Immature natural killer cell (primary cell): ENCODE measurements around the gene GRIA3. TPM values are rescaled to one million over a fixed set of nuclear protein-coding genes. Genes with fewer than 3 reads are reported as not detected.

Experiments
- DNase-seq, 3 donors: peaks; one replicate each; pipeline ENCODE4 v3.0.0; 2022; ENCODE audit warnings: mixed read lengths in 1 of 3
- H3K27ac Mint-ChIP-seq, 6 donors: one replicate each; pipeline ENCODE4 v1.8.0; 2020; ENCODE audit warnings: mixed read lengths in 6 of 6, mild to moderate bottlenecking in 5 of 6, inconsistent platforms in 4 of 6, moderate library complexity in 3 of 6
- H3K27me3 Mint-ChIP-seq, 3 donors: one replicate each; pipeline ENCODE4 v1.8.0; 2020 to 2021; ENCODE audit warnings: low read depth in 3 of 3, mild to moderate bottlenecking in 3 of 3, mixed read lengths in 3 of 3, moderate library complexity in 3 of 3, inconsistent platforms in 1 of 3
- H3K36me3 Mint-ChIP-seq, 3 donors: one replicate each; pipeline ENCODE4 v1.8.0; 2020; ENCODE audit warnings: mixed read lengths in 3 of 3, inconsistent platforms in 2 of 3, mild to moderate bottlenecking in 2 of 3
- H3K4me1 Mint-ChIP-seq, 2 donors: one replicate each; pipeline ENCODE4 v1.8.0; 2020; ENCODE audit warnings: inconsistent platforms in 2 of 2, mild to moderate bottlenecking in 2 of 2, mixed read lengths in 2 of 2, moderate library complexity in 1 of 2
- H3K4me3 Mint-ChIP-seq, 5 donors: one replicate each; pipeline ENCODE4 v1.8.0; 2020; ENCODE audit warnings: mild to moderate bottlenecking in 5 of 5, mixed read lengths in 5 of 5, inconsistent platforms in 3 of 5, moderate library complexity in 3 of 5
- H3K9me3 Mint-ChIP-seq, 6 donors: one replicate each; pipeline ENCODE4 v1.8.0; 2020; ENCODE audit warnings: mild to moderate bottlenecking in 6 of 6, mixed read lengths in 6 of 6, inconsistent platforms in 4 of 6, moderate library complexity in 3 of 6
- polyA plus RNA-seq, 3 donors: library from polyadenylated mRNA; unstranded; fragments of 300-500 nt; fragmentation: Illumina TruSeq; gene quantifications; one replicate each; pipeline ENCODE4 v1.2.3, GENCODE V29; 2021

GRIA3 gene
- polyA plus RNA-seq, 3 donors from 2014 or later, result not detected

GRCh38 chrX:123175366-123176122, 8.5 kb upstream of the GRIA3 start:
- Mint-ChIP-seq H3K9me3 (peaks cover 0 to 1% (median 0%) of the 10 kb centered on the region in 6 donors), H3K4me1 (no peaks in the 10 kb centered on the region), H3K36me3 (no peaks in the 10 kb centered on the region), H3K4me3 (no peak overlapping the region), H3K27ac (peak overlapping the region in 1 of 6 donors; percentile 50), H3K27me3 (peaks cover 0 to 5% (median 4%) of the 10 kb centered on the region in 3 donors)
- no peak for DNase-seq

- H3K9me3 Mint-ChIP-seq, result peaks cover 0 to 4% (median 0%) of the 10 kb centered on the region in 6 donors
- peaks cover 0 to 3% (median 0%) of the 10 kb centered on the region in 3 donors for H3K36me3 Mint-ChIP-seq
- H3K27ac Mint-ChIP-seq, result no peak overlapping the region
- DNase-seq, result no peak
- H3K27me3 Mint-ChIP-seq, result peaks cover 6 to 20% (median 6%) of the 10 kb centered on the region in 3 donors
- H3K4me1 Mint-ChIP-seq, result peaks cover 0 to 9% of the 10 kb centered on the region in 2 donors
- H3K4me3 Mint-ChIP-seq, result no peak overlapping the region
Measured at GRCh38 chrX:123181233-123181914, 2.7 kb upstream of the GRIA3 start.

- H3K36me3 Mint-ChIP-seq, result peaks cover 0 to 3% (median 0%) of the 10 kb centered on the region in 3 donors
- H3K4me3 Mint-ChIP-seq, result no peak overlapping the region
- H3K27ac Mint-ChIP-seq, result no peak overlapping the region
Measured at GRCh38 chrX:123184866-123185276, 793 bp downstream of the GRIA3 start.

GRCh38 chrX:123185721-123186120, 1.6 kb downstream of the GRIA3 start:
- H3K4me3 Mint-ChIP-seq, result peak overlapping the region in 1 of 5 donors; percentile 13
- H3K36me3 Mint-ChIP-seq, result peaks cover 0 to 3% (median 0%) of the 10 kb centered on the region in 3 donors
- no peak overlapping the region for H3K27ac Mint-ChIP-seq
- peaks cover 6 to 23% (median 6%) of the 10 kb centered on the region in 3 donors for H3K27me3 Mint-ChIP-seq
- H3K9me3 Mint-ChIP-seq, result peaks cover 0 to 4% (median 0%) of the 10 kb centered on the region in 6 donors
- peaks cover 0 to 9% of the 10 kb centered on the region in 2 donors for H3K4me1 Mint-ChIP-seq
- no peak for DNase-seq

More at GRCh38 chrX:123184866-123185276, 793 bp downstream of the GRIA3 start:
- Mint-ChIP-seq H3K27me3 (peaks cover 6 to 21% (median 6%) of the 10 kb centered on the region in 3 donors), H3K9me3 (peaks cover 0 to 4% (median 0%) of the 10 kb centered on the region in 6 donors), H3K4me1 (peaks cover 0 to 9% of the 10 kb centered on the region in 2 donors)
- DNase-seq, result no peak

- Mint-ChIP-seq H3K27ac (no peak overlapping the region), H3K4me1 (peaks cover 0 to 9% of the 10 kb centered on the region in 2 donors), H3K9me3 (peaks cover 0 to 4% (median 0%) of the 10 kb centered on the region in 6 donors), H3K36me3 (peaks cover 0 to 3% (median 0%) of the 10 kb centered on the region in 3 donors), H3K27me3 (peaks cover 6 to 23% (median 6%) of the 10 kb centered on the region in 3 donors), H3K4me3 (no peak overlapping the region)
- DNase-seq, result no peak
Measured at GRCh38 chrX:123186801-123187200, 2.7 kb downstream of the GRIA3 start.

- Mint-ChIP-seq H3K9me3 (peaks cover 0 to 4% (median 0%) of the 10 kb centered on the region in 6 donors), H3K27ac (no peak overlapping the region), H3K36me3 (peaks cover 0 to 3% (median 0%) of the 10 kb centered on the region in 3 donors), H3K4me3 (no peak overlapping the region), H3K4me1 (peaks cover 0 to 9% of the 10 kb centered on the region in 2 donors), H3K27me3 (peaks cover 6 to 13% (median 6%) of the 10 kb centered on the region in 3 donors)
- DNase-seq, result no peak
Measured at GRCh38 chrX:123188081-123188480, 4.0 kb downstream of the GRIA3 start.

GRCh38 chrX:123189338-123189737, 5.3 kb downstream of the GRIA3 start:
- H3K4me3 Mint-ChIP-seq, result no peak overlapping the region
- peaks cover 0 to 3% (median 0%) of the 10 kb centered on the region in 3 donors for H3K36me3 Mint-ChIP-seq
- peaks cover 0 to 3% (median 0%) of the 10 kb centered on the region in 6 donors for H3K9me3 Mint-ChIP-seq
- no peak overlapping the region for H3K27ac Mint-ChIP-seq
- H3K4me1 Mint-ChIP-seq, result no peaks in the 10 kb centered on the region
- peaks cover 0 to 8% (median 6%) of the 10 kb centered on the region in 3 donors for H3K27me3 Mint-ChIP-seq
- no peak for DNase-seq

GRCh38 chrX:123190096-123190495, 6.0 kb downstream of the GRIA3 start:
- Mint-ChIP-seq H3K4me1 (no peaks in the 10 kb centered on the region), H3K4me3 (no peak overlapping the region), H3K27me3 (peaks cover 0 to 8% (median 6%) of the 10 kb centered on the region in 3 donors), H3K36me3 (peaks cover 0 to 3% (median 0%) of the 10 kb centered on the region in 3 donors), H3K9me3 (peaks cover 0 to 3% (median 0%) of the 10 kb centered on the region in 6 donors), H3K27ac (no peak overlapping the region)
- DNase-seq, result no peak

- no peak for DNase-seq
- no peak overlapping the region for H3K27ac Mint-ChIP-seq
- H3K36me3 Mint-ChIP-seq, result no peaks in the 10 kb centered on the region
- no peaks in the 10 kb centered on the region for H3K4me1 Mint-ChIP-seq
- H3K27me3 Mint-ChIP-seq, result peaks cover 0 to 4% (median 0%) of the 10 kb centered on the region in 3 donors
- H3K9me3 Mint-ChIP-seq, result peaks cover 0 to 3% (median 0%) of the 10 kb centered on the region in 6 donors
- no peak overlapping the region for H3K4me3 Mint-ChIP-seq
Measured at GRCh38 chrX:123193101-123193500, 9.0 kb downstream of the GRIA3 start.

- H3K4me3 Mint-ChIP-seq, result no peak overlapping the region
- no peak overlapping the region for H3K27ac Mint-ChIP-seq
- H3K27me3 Mint-ChIP-seq, result peaks cover 0 to 7% (median 1%) of the 10 kb centered on the region in 3 donors
- no peaks in the 10 kb centered on the region for H3K9me3 Mint-ChIP-seq
- no peak for DNase-seq
- no peaks in the 10 kb centered on the region for H3K36me3 Mint-ChIP-seq
- H3K4me1 Mint-ChIP-seq, result no peaks in the 10 kb centered on the region
Measured at GRCh38 chrX:123199338-123199737, 15.3 kb downstream of the GRIA3 start.

- Mint-ChIP-seq H3K27me3 (peaks cover 1 to 7% (median 3%) of the 10 kb centered on the region in 3 donors), H3K4me3 (no peak overlapping the region), H3K4me1 (no peaks in the 10 kb centered on the region), H3K9me3 (no peaks in the 10 kb centered on the region), H3K36me3 (no peaks in the 10 kb centered on the region), H3K27ac (no peak overlapping the region)
- no peak for DNase-seq
Measured at GRCh38 chrX:123201720-123202119, 17.6 kb downstream of the GRIA3 start.

- H3K27me3 Mint-ChIP-seq, result peaks cover 1 to 7% (median 3%) of the 10 kb centered on the region in 3 donors
- H3K4me1 Mint-ChIP-seq, result no peaks in the 10 kb centered on the region
- no peaks in the 10 kb centered on the region for H3K9me3 Mint-ChIP-seq
- H3K27ac Mint-ChIP-seq, result no peak overlapping the region
- H3K36me3 Mint-ChIP-seq, result no peaks in the 10 kb centered on the region
- no peak overlapping the region for H3K4me3 Mint-ChIP-seq
- DNase-seq, result no peak
Measured at GRCh38 chrX:123202523-123202922, 18.4 kb downstream of the GRIA3 start.

GRCh38 chrX:123203772-123204171, 19.7 kb downstream of the GRIA3 start:
- H3K9me3 Mint-ChIP-seq, result no peaks in the 10 kb centered on the region
- H3K4me1 Mint-ChIP-seq, result no peaks in the 10 kb centered on the region
- no peak overlapping the region for H3K27ac Mint-ChIP-seq

GRCh38 chrX:123206176-123206575, 22.1 kb downstream of the GRIA3 start:
- peaks cover 0 to 2% (median 0%) of the 10 kb centered on the region in 6 donors for H3K9me3 Mint-ChIP-seq
- H3K4me3 Mint-ChIP-seq, result no peak overlapping the region
- DNase-seq, result no peak
- peaks cover 0 to 5% (median under 1%) of the 10 kb centered on the region in 3 donors for H3K27me3 Mint-ChIP-seq
- H3K36me3 Mint-ChIP-seq, result no peaks in the 10 kb centered on the region
- no peaks in the 10 kb centered on the region for H3K4me1 Mint-ChIP-seq
- no peak overlapping the region for H3K27ac Mint-ChIP-seq

More at GRCh38 chrX:123203772-123204171, 19.7 kb downstream of the GRIA3 start:
- peaks cover 1 to 5% (median 5%) of the 10 kb centered on the region in 3 donors for H3K27me3 Mint-ChIP-seq
- no peak overlapping the region for H3K4me3 Mint-ChIP-seq
- DNase-seq, result no peak
- no peaks in the 10 kb centered on the region for H3K36me3 Mint-ChIP-seq
